HG03469 (cell line): ENCODE results near the gene UBL4A.

Source experiments
- ATAC-seq: cut with Tn5 transposase; IDR thresholded peaks from one replicate; pipeline ENCODE4 v1.9.1; 2021; ENCODE audit warnings: mild to moderate bottlenecking, moderate library complexity, moderate number of reproducible peaks; ENCODE audit not compliant: unreplicated experiment

UBL4A gene

GRCh38 chrX:154484255-154485149 is 1.9 kb downstream of the UBL4A start:
- ATAC-seq = no peak

GRCh38 chrX:154483325-154483724 is 3.1 kb downstream of the UBL4A start:
- no peak for ATAC-seq

GRCh38 chrX:154482786-154483185 is 3.6 kb downstream of the UBL4A start:
- ATAC-seq = no peak

GRCh38 chrX:154481911-154482601 is 4.4 kb downstream of the UBL4A start:
- no peak for ATAC-seq

GRCh38 chrX:154481195-154481594 is 5.2 kb downstream of the UBL4A start:
- ATAC-seq = no peak

- peak; percentile 69 for ATAC-seq
These were observed 7.4 kb downstream of the UBL4A start, which contains the start of gene LAGE3 for GRCh38 chrX:154478728-154479622. Gene LAGE3, minus strand, starts transcription at chrX:154479281. Its CDS starts 366 bp downstream, at chrX:154478915.

GRCh38 chrX:154477891-154478477 is 8.4 kb downstream of the UBL4A start:
- no peak for ATAC-seq

GRCh38 chrX:154476821-154477220 is 9.6 kb downstream of the UBL4A start:
- ATAC-seq = no peak

- ATAC-seq = no peak
These were observed 12.7 kb downstream of the UBL4A start for GRCh38 chrX:154473683-154474082.

- ATAC-seq = no peak
These were observed 13.5 kb downstream of the UBL4A start for GRCh38 chrX:154472685-154473632.

GRCh38 chrX:154471839-154472684 is 14.4 kb downstream of the UBL4A start:
- ATAC-seq = no peak

GRCh38 chrX:154470914-154471568 is 15.4 kb downstream of the UBL4A start:
- no peak for ATAC-seq

- no peak for ATAC-seq
These were observed 16.0 kb downstream of the UBL4A start for GRCh38 chrX:154470434-154470833.

GRCh38 chrX:154469880-154470279 is 16.5 kb downstream of the UBL4A start:
- ATAC-seq = no peak

GRCh38 chrX:154469114-154469513 is 17.3 kb downstream of the UBL4A start:
- no peak for ATAC-seq

GRCh38 chrX:154468217-154468616 is 18.2 kb downstream of the UBL4A start:
- ATAC-seq = no peak

- ATAC-seq = no peak
These were observed 18.9 kb downstream of the UBL4A start for GRCh38 chrX:154467556-154467955.

GRCh38 chrX:154466907-154467306 is 19.5 kb downstream of the UBL4A start:
- no peak for ATAC-seq
